GM04503 (cell line): Measurements from ENCODE around the gene LAMC1.

Experiments used
- DNase-seq: peaks from one replicate; pipeline ENCODE4 v3.0.0-alpha.2; 2012; ENCODE audit warnings: low read depth

Gene LAMC1

DNA sequence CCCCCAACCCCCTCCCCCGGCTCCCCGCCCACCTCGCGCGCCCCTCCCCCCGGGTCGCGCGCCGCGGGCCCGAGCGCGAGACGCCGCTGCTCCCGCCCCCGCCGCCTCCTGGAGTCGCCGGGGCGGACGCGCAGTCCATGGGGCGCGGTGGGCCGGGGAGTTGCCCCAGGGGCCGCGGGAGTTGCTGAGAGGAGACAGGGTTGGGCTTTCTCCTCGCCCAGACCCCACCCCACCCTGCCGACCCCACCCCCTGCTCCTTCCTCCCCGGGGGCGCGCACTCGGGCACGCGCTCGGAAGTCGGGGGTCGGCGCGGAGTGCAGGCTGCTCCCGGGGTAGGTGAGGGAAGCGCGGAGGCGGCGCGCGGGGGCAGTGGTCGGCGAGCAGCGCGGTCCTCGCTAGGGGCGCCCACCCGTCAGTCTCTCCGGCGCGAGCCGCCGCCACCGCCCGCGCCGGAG lies at the start of gene LAMC1:
Gene LAMC1, plus strand, starts transcription at position 275 of the 455 bp plus-strand sequence. CDS start 297 bp downstream, outside the sequence.
- no peak for DNase-seq

DNA sequence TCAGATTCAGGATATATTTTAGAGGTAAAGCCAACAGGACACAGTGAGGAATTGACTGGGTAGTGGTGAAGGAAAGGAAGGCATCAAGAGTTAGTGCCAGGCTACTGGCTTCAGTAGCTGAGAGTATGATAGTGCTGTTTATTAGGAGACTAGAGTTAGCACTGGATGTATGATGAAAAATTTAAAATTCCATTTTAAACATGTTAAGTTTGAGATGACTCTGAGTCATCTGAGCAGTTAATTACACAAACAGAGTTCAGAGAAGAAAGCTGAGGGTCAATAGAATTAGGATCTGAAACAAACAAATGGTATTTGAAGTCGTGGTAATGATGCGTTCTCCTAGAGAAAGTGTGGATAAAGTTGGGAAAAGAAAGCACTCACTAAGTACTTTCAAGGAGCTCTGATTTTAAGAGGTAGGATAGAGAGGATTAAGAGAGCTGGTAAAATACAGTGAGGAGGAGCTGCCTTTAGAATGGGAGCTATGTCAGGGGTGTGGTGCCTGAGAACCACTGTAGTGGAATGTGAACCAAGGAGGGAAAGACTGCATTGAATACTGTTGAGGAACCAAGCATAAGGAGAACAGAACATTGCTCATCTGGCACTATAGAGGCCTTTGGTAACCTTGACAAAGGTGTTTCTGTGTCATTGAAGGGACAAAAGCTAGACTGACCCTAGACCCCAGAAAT lies 48.6 kb upstream of the LAMC1 start:
- no peak for DNase-seq

GRCh38 chr1:182977480-182977879 lies 45.7 kb upstream of the LAMC1 start:
- DNase-seq = no peak

GRCh38 chr1:182978151-182978853 lies 44.9 kb upstream of the LAMC1 start:
- no peak for DNase-seq

- no peak for DNase-seq
Observed at GRCh38 chr1:182984138-182984537, 39.1 kb upstream of the LAMC1 start.

GRCh38 chr1:182984621-182985020 lies 38.6 kb upstream of the LAMC1 start:
- no peak for DNase-seq

DNA sequence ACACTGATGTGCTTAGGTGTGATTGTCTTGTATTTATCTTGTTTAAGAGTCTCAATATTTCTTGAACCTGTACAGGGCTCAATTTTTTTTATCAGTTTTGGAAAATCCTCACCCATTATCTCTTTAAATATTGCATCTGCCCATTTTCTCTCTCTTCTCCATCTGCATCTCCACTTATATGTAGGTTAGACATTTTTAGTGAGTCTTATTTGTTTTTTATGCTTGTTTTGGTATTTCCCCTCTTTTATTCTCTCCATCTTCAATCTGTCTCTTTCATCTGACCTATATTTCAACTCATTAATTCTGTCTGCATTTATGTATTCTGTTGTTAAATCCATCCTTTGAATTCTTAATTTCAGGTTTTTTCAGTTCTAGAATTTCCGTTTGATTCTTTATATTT lies 37.3 kb upstream of the LAMC1 start:
- no peak for DNase-seq

DNA sequence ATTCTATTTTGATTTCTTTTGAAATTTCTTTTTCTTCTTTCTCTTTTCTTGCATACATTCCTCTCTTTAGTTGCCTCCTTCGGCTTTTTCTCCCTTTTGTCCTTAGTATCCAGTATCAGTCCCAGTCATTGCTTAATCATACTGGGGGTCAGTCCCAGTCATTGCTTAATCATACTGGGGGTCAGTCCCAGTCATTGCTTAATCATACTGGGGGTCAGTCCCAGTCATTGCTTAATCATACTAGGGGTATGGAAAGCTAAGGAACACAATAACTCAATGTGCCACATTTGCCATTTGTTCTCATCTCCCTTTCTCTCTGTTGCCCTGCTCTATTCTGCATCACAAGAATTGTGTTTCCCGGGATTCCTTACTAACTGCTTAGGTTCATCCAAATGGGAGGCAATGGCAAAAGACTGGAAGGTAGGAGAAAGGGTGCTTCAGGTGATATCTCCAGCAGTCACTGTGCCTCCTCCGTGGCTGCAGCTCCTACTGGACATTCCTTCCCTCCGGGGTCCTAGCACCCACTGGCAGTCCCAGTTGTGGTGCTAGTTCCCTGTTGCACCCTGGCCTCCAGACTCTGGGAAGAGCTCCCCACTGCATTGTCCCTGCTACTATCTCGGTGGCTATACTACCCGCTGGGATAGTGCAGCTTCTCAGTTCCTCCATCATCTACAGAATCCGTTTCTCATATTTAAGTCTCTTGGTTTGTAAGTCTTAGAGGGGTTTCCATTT lies 32.6 kb upstream of the LAMC1 start:
- no peak for DNase-seq

DNA sequence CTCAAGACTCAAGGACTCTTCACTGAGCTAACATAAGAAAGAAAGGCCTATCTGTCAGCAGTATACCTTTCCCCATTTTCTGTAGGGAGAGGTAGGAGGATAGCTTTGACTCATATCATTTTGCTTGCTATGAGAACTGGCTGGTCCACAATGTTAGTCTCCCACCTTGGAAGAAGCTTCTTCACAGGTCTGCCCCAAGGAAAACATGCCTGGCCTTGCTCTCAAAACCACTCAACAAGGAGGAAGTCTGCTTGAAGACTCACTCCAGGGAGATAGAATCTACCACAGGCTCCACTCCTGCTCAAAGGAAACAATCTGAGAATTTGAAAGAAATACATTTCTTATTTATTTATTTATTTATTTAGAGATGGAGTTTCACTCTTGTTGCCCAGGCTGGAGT lies 29.5 kb upstream of the LAMC1 start:
- DNase-seq = no peak

- DNase-seq = no peak
Observed at GRCh38 chr1:182995894-182996293, 27.3 kb upstream of the LAMC1 start.

DNA sequence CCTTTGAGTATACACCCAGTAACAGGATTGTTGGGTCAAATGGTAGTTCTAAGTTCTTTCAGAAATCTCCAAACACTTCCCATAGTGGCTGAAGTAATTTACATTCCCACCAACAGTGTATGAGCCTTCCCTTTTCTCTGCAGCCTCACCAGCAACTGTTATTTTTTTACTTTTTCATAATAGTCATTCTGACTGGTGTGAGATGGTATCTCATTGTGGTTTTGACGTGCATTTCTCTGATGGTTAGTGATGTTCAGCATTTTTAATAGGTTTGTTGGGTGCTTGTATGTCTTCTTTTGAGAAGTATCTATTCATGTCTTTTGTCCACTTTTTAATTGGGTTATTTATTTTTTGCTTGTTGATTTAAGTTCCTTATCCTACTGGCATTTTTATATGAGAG lies 26.4 kb upstream of the LAMC1 start:
- DNase-seq = no peak

DNA sequence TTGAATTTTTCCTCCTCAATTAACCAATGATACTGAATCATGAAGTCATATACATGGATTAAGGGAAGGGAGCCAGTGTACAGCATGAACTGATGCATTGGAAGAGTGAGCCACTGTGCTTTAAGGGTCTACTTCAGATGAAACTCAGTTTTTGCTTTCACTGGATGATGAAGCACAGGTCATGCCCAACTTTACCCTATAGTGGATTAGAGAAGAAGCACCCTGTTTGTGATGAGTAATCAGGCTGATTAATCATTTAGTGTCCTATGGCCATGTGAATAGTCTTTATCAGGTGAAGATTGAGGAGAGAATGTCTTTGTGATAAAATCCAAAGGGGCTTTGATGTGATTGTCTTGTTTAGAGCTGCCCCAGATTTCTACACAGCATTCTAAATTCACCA lies 24.7 kb upstream of the LAMC1 start:
- no peak for DNase-seq

GRCh38 chr1:183000167-183000962 lies 22.9 kb upstream of the LAMC1 start:
- DNase-seq = no peak

- no peak for DNase-seq
Observed at GRCh38 chr1:183002267-183002666, 21.0 kb upstream of the LAMC1 start.

- no peak for DNase-seq
Observed at GRCh38 chr1:183002797-183003196, 20.4 kb upstream of the LAMC1 start.

DNA sequence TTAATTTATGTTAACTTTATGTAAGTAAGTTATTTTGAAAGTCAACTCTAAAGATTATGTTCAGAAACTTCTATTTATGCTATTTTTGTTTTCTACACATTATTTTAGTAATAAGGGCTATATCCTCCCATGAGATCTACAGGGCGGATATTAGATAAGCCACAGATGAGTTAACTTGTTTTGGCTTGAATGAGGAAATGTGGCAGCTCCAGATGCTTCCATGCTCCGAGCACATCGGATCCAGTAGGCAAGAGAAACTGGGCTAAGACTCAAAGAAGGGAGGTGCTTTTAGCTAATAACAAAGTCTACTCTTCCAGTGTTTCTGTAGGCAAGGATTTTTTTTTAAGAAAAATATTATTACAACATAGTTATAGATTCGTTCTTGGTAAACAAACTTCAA lies 20.0 kb upstream of the LAMC1 start:
- DNase-seq = no peak

GRCh38 chr1:183004141-183004540 lies 19.1 kb upstream of the LAMC1 start:
- DNase-seq = no peak

DNA sequence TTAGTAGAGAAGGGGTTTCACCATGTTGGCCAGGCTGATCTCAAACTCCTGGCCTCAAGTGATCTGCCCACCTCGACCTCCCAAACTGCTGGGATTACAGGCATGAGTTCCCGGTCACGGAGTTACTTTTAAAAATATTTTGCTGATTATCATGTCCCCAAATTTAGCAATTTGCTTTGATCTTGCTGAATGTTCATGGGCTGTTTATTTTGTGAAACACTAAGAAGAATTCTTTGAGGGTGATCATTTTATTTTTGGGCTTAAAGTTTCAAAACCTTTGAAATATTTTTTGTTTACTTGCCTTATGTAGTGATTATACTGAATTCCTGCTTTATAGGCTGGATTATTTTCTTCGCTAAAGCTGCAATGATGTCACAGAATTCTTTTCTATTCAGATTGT lies 11.4 kb upstream of the LAMC1 start:
- DNase-seq = no peak

- no peak for DNase-seq
Observed at GRCh38 chr1:183012301-183012994, 10.8 kb upstream of the LAMC1 start.

- no peak for DNase-seq
Observed at GRCh38 chr1:183019139-183019740, 4.0 kb upstream of the LAMC1 start.

DNA sequence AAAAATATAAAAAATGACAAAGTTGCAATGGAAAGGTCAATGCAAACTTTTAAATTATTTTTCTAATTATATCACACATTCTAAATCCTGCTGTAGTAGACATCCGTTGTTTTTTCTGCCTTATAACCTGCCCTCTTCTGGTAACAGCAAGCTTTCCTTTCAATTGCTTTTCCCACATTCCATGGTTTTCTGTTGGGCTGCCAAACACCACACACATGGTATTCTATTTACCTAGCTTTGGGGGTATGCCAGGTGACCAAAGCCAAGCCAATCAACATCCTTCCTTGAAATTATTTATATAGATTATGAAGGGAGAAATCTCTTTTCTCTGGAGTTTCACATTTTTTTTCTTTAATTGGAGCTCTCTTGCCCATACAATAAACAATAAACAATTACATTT lies 3.4 kb upstream of the LAMC1 start:
- DNase-seq = no peak
